HG03095 (cell line): ENCODE data around the gene KLHL29.

Experiments used
- ATAC-seq: cut with Tn5 transposase; IDR thresholded peaks from one replicate; pipeline ENCODE4 v1.9.1; 2021; ENCODE audit warnings: moderate library complexity; ENCODE audit not compliant: unreplicated experiment

The KLHL29 gene

DNA sequence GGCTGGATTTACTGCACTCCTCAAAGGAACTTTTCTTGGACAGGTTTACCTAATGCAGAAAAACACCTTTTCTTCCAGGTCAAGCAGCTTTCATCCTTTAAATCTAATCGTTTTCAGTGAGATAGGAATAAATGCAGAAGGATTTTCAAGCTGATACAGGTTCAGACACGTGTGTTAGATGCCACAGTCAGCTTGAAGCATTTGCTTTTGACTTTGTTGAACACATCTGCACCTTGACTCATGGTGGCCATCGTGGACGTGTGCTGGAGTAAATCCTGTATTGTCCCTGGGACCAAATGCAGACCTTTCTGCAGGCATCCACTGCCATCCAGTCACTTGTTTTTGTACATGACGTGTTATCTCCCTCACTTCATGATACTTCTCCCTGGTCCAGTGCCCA lies 61.9 kb downstream of the KLHL29 start:
- ATAC-seq, result no peak

GRCh38 chr2:23447405-23447804 lies 62.4 kb downstream of the KLHL29 start:
- no peak for ATAC-seq

DNA sequence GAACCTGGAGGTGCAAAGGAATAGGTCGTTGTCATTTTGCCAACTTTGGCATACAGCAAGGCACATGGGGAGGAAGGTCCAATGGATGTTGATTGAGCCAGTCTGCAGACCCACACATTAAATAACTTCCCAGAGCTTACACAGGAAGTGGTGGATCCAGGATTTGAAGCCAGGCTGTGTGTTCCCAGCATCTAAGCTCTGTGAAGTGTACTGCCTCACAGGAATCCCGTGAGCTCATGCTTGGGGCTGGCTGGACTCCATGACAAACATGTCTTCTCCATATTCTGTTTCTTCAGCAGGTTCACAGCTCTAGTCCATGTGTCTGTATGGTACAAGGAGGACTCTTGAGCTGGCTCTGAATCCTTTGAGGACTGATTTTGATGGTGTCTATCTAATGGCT lies 63.9 kb downstream of the KLHL29 start:
- ATAC-seq, result no peak

DNA sequence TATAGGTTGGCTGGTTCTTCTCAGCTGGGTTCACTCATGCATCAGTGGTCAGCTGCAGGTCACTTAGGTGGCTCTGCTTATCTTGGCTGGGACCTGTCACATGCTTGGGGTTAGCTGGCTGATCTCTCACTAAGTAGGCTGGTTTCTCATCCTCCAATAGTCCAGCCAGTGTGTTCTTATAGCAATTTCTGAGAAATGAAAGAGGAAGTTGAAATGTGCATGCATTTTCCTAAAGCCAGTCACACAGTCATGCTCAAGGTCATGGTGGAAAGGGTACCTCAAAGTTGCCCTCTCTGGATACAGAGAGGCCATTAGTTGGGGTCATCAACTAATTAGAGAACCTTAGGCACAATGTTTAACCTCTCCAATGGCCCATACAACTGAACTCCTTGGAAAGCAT lies 64.4 kb downstream of the KLHL29 start:
- ATAC-seq, result peak; percentile 80

DNA sequence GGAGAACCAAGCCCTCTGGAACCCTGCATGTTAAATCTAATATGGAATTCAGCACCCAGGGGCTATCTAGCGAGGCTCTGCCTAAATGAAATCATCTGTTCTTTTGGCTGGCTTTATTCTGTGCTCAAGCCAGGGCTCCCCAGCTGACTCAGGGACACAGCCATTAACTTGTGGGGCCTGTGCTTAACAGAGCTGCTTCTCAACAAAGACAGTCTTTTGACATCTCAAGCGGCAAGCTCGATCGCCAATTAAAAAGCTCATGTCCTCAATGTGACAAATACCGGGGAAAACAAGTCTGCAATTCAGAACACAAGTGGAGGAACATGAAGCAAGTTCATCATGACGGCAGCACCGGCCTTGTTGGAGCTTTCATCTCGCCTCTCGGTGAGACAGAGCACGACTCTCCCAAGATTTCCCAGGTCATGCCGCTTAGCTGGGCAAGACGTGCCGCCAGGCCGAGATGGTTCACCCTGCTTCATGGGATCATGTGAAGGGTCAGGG lies 64.9 kb downstream of the KLHL29 start:
- no peak for ATAC-seq

DNA sequence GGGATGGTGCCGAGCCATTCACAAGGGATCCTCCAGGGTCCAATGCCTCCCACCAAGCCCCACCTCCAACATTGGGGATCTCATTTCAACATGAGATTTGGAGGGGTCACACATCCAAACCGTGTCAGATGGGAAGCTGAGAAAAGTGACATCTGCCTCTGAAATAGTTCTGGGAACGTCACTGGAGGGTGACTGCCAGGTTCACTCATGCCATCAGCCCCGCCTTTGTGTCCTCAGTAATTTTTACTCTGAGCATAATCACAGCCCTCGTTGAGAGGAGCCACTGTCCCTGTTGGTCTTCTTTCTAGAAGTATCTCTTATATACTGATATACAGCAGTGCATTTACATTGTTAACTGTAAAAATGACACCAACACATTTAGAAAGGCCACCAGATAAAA lies 67.4 kb downstream of the KLHL29 start:
- no peak for ATAC-seq

GRCh38 chr2:23452853-23453420 lies 68.0 kb downstream of the KLHL29 start:
- peak; percentile 44 for ATAC-seq

DNA sequence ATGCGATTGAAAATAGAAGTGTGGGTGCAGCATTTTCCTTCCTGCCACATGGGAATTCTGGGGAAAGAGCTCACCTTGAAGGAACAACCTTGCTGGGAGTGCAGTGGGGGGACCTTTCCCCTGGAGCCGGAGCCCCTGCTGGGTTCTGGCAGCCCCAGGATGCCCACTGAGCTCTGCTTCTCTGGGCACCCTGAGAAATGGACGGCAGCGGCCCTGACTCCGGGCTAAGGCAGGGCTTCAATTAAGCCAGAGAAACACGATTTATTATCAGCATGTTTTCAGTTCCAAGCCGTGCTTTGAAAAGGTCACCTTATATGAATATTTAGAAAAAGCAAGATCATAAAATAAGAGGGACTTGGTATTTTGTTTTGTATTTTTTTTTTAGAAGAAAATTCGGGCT lies 68.5 kb downstream of the KLHL29 start:
- no peak for ATAC-seq

- no peak for ATAC-seq
These were observed 69.0 kb downstream of the KLHL29 start for GRCh38 chr2:23453836-23454460.

DNA sequence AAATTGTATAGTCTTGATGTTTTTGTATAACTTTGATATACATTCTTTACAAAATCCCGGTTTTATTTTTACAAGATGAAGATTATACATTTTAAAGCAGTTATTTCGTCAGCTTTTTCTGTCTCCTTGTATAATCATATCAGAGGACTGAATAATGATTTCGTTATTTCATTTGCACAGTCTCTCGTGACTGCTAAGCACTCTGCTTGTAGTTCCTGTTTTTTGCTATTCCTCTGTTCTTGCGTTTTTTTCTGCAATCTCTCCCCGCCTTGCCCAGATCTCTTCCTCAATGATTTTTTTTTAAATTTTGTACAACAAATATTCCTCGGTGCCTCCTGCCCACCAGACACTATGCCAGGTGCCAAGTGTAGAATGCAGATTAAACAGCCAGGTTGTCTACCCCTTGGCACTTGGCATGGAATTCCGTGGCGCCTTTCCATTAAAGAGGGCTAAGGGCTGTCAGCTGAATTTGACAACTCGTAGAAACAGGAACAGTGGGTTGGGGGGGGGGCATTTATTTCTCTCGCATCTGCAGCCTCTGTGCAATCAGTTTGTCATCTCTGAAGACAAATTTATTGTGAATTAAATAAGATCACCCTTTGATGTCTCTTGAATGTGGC lies 69.6 kb downstream of the KLHL29 start:
- ATAC-seq, result no peak

- ATAC-seq, result no peak
These were observed 71.4 kb downstream of the KLHL29 start for GRCh38 chr2:23456396-23456795.

- no peak for ATAC-seq
These were observed 72.1 kb downstream of the KLHL29 start for GRCh38 chr2:23456881-23457760.

- ATAC-seq, result no peak
These were observed 73.2 kb downstream of the KLHL29 start for GRCh38 chr2:23457990-23458682.

GRCh38 chr2:23459032-23459431 lies 74.1 kb downstream of the KLHL29 start:
- no peak for ATAC-seq

- no peak for ATAC-seq
These were observed 75.2 kb downstream of the KLHL29 start for GRCh38 chr2:23460228-23460627.

DNA sequence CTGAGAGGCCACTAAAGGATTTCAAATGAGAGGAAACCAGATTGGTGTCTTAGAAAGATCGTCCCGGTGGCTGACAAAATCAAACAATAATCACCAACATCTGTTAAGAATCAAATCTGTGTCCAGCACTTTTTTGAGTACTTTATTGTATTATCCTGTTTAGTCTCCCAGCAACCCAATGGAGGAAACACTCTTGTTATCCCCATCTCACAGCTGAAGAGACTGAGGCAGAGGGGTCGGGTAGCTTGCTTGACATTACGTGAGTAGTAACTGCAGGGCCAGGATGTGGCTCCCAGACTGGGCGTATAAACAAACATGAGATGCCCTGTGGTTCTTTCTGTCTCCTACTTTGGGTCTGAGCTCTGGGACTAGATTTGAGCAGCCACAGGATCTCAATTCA lies 76.0 kb downstream of the KLHL29 start:
- ATAC-seq, result no peak

- no peak for ATAC-seq
These were observed 79.2 kb downstream of the KLHL29 start for GRCh38 chr2:23464156-23464555.

- no peak for ATAC-seq
These were observed 80.0 kb downstream of the KLHL29 start for GRCh38 chr2:23464905-23465537.

- ATAC-seq, result no peak
These were observed 81.0 kb downstream of the KLHL29 start for GRCh38 chr2:23465936-23466335.

- no peak for ATAC-seq
These were observed 82.6 kb downstream of the KLHL29 start for GRCh38 chr2:23467618-23468017.
